AML-193 (cell line): ENCODE measurements around the gene NHSL2.

ENCODE experiments used
- DNase-seq, 2 experiments: peaks; one replicate each; lab custom pipeline; 2025; lab: John Stamatoyannopoulos, UW

NHSL2 gene

GRCh38 chrX:72078411-72078810 lies 167.8 kb downstream of the NHSL2 start:
- no peak for DNase-seq

- DNase-seq, result peak in 1 of 2 experiments; percentile 11
Measured at GRCh38 chrX:72079607-72080006, 169.0 kb downstream of the NHSL2 start.

- DNase-seq, result peak; percentile 42 to 47
Measured at GRCh38 chrX:72080150-72080549, 169.5 kb downstream of the NHSL2 start.

- no peak for DNase-seq
Measured at GRCh38 chrX:72080800-72081199, 170.2 kb downstream of the NHSL2 start.

- DNase-seq, result no peak
Measured at GRCh38 chrX:72081605-72082320, 171.1 kb downstream of the NHSL2 start.

GRCh38 chrX:72083291-72083690 lies 172.6 kb downstream of the NHSL2 start:
- no peak for DNase-seq

GRCh38 chrX:72084114-72084513 lies 173.5 kb downstream of the NHSL2 start:
- DNase-seq, result no peak

- DNase-seq, result no peak
Measured at GRCh38 chrX:72086995-72087394, 176.3 kb downstream of the NHSL2 start.

GRCh38 chrX:72088761-72089160 lies 178.1 kb downstream of the NHSL2 start:
- DNase-seq, result no peak

GRCh38 chrX:72089254-72089653 lies 178.6 kb downstream of the NHSL2 start:
- no peak for DNase-seq

- no peak for DNase-seq
Measured at GRCh38 chrX:72094894-72095293, 184.2 kb downstream of the NHSL2 start.

GRCh38 chrX:72095370-72095769 lies 184.7 kb downstream of the NHSL2 start:
- DNase-seq, result no peak

- DNase-seq, result peak; percentile 53 to 66
Measured at GRCh38 chrX:72097098-72097497, 186.5 kb downstream of the NHSL2 start.

- DNase-seq, result no peak
Measured at GRCh38 chrX:72100051-72100755, 189.6 kb downstream of the NHSL2 start.

GRCh38 chrX:72100824-72101351 lies 190.2 kb downstream of the NHSL2 start:
- DNase-seq, result peak; percentile 82 to 84

GRCh38 chrX:72101597-72102037 lies 191.0 kb downstream of the NHSL2 start:
- peak in 1 of 2 experiments; percentile 40 for DNase-seq

GRCh38 chrX:72102126-72102525 lies 191.5 kb downstream of the NHSL2 start:
- DNase-seq, result no peak

- DNase-seq, result no peak
Measured at GRCh38 chrX:72102760-72103159, 192.1 kb downstream of the NHSL2 start.

GRCh38 chrX:72105436-72105835 lies 194.8 kb downstream of the NHSL2 start:
- no peak for DNase-seq

- DNase-seq, result peak; percentile 49 to 70
Measured at GRCh38 chrX:72107320-72107719, 196.7 kb downstream of the NHSL2 start.

GRCh38 chrX:72107841-72108595 lies 197.4 kb downstream of the NHSL2 start:
- DNase-seq, result peak; percentile 31 to 47

- DNase-seq, result no peak
Measured at GRCh38 chrX:72108666-72109065, 198.0 kb downstream of the NHSL2 start.
